ENCODE data around the gene GJA4.

GJA4 gene

GRCh38 chr1:34842073-34842472 lies 49.3 kb downstream of the GJA4 start:
- H3K27ac ChIP-seq: no peak overlapping the region
- TF ChIP-seq ZFX (IDR thresholded peaks at IDR 0.05; ENCODE audit: borderline replicate concordance) (no peak), CTCF (IDR thresholded peaks at IDR 0.05) (no peak)

- TF ChIP-seq ZFX (IDR thresholded peaks at IDR 0.05; ENCODE audit: borderline replicate concordance) (no peak), CTCF (IDR thresholded peaks at IDR 0.05) (no peak)
Measured at GRCh38 chr1:34842952-34843371, 50.2 kb downstream of the GJA4 start.

GRCh38 chr1:34843392-34844251 lies 50.8 kb downstream of the GJA4 start:
- no peak for TF ChIP-seq ZFX (IDR thresholded peaks at IDR 0.05; ENCODE audit: borderline replicate concordance)
- no peak for TF ChIP-seq CTCF (IDR thresholded peaks at IDR 0.05)
- no peak overlapping the region for H3K27ac ChIP-seq

More at GRCh38 chr1:34842952-34843371, 50.2 kb downstream of the GJA4 start:
- H3K27ac ChIP-seq: no peak overlapping the region

- TF ChIP-seq ZFX (IDR thresholded peaks at IDR 0.05; ENCODE audit: borderline replicate concordance) (no peak), CTCF (IDR thresholded peaks at IDR 0.05) (no peak)
- no peak overlapping the region for H3K27ac ChIP-seq
Measured at GRCh38 chr1:34844252-34844634, 51.4 kb downstream of the GJA4 start.

All from 22Rv1 (cell line).